Dermis blood vessel endothelial cell (primary cell): ENCODE measurements around the gene RABAC1. TPM values are rescaled to one million over a fixed set of nuclear protein-coding genes. Genes with fewer than 3 reads are reported as not detected.

Experiments
- DNase-seq: peaks from one replicate; pipeline ENCODE4 v3.0.0; 2010
- total RNA-seq: library from RNA; depleted of rRNA; stranded (reverse); fragments of >200 nt; gene quantifications from 2 replicates; pipeline ENCODE4 v1.2.3, GENCODE V29; 2014

The RABAC1 gene
- total RNA-seq, 1 donor from 2014 or later = 132 TPM

DNA sequence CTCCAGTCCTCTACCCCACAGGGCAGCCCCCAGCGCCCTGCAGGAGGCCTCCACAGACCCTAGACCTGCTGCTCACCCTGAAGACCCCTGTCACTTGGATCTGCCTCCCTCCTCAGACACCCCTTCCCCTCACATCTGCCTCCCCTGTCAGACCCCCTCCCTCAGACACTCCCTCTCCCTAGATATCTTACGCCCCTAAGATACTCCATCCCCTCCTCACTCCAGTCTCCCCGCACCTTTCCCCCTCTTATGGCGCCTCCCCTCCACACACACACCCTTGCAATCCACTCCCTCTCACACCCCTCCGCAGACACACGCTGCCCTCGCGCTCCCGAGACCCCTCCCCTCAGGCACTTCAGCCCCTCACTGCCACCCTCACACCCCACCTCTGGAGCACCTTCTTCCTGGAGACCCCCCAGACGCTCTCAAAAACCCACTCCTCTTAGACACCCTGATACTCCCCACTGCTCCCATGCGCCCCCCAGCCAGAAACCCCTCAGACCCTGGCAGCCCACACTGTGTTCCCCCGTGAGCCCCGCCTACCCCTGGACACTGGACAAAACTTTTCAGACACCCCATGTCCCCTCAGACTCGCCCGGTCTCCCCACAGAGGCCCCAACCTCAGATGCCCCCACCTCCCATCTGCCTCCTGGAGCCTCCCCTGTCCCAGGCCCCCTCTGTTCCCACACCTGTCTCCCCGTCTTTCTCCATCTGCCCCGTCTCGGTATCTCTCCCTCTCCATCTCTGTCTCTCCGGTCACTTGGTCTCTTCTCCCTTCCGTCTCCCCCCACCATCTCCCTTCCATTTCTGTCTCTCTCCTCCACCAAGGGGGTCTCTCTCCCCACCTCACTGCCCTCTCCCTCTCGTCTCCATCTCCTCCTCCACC, 45.3 kb downstream of the RABAC1 start:
- no peak for DNase-seq

DNA sequence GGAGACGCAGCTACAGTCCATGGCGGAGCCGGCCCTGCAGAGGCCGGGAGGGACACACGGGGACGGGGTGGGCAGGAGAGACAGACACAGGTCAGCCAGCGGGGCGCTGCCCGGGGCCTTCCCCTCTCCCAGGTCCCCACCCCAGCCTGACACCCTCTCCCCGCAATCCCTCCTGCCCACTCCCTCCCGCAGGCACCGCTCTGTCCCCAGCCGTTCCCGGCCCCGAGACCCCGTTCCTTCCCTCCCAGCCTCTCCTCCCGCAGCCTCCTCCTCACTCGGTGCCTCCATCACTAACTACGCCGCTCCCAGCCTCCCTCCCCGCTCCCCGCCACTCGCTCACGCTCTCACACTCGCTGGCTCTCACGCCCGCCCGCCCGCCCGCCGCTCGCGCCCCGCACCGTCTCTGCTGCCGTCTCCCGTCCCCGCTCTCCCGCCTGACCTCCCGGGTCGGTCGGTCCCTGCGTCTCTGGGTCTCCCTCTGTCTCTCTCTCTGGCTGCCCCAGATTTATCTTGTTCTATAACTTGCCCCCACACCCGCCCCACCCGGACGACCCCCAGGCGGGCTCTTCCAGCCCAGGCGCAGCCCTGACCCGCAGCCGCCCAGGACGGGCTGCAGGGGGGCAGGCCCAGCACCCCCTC, 46.1 kb downstream of the RABAC1 start:
- no peak for DNase-seq

GRCh38 chr19:41911889-41912731, 47.0 kb downstream of the RABAC1 start:
- no peak for DNase-seq

DNA sequence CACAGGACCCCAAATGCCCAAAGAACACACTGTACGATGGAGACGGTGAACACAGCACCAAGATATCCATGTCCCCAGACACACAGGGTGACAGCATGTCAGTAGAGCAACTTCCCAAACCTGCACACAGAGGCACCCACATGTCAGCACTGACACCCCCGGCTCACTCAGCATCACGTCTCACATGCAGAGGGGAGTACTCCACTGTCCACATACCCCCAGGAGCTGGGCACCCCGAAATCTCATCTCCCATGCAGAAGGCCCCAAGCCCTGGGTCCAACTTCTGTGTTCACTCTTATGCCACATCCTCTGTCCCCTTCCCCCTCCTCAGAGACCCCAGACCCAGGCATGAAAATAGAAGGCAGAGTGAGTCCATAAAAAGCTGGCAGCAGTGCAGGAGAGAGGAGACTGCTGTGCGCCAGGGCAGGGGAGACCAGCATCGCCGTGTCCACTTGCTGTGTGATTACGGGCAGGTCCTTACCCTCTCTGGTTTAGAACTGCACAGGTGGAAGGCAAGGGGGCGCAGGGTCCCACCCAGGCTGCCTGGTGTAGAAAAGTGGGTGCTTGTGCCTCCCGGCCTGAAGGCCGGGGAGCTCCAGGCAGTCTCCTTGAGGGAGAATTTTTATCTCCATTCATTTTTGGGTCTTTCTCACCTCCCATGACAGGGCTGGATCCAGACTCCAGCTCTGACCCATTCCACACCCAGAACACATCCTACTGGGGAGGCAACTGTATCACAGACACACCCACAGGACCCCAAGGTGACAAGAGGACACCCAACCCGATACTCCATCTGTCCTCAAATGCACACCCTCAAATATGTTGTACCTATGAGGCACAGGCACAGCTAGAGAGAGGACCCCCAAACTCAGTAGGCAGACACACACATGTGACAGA, 47.9 kb downstream of the RABAC1 start:
- no peak for DNase-seq

GRCh38 chr19:41910240-41910991, 48.7 kb downstream of the RABAC1 start:
- no peak for DNase-seq

GRCh38 chr19:41909706-41910105, 49.4 kb downstream of the RABAC1 start:
- no peak for DNase-seq

- no peak for DNase-seq
Measured at GRCh38 chr19:41908724-41909464, 50.2 kb downstream of the RABAC1 start.

GRCh38 chr19:41907994-41908615, 51.0 kb downstream of the RABAC1 start:
- DNase-seq = no peak

GRCh38 chr19:41906916-41907680, 52.0 kb downstream of the RABAC1 start:
- no peak for DNase-seq

Other genes starting within 250 kb of the RABAC1 start
- gene CEACAM6, start 203.8 kb downstream of the RABAC1 start, total RNA-seq = not detected in 2 replicates
- gene CEACAM3, start 162.7 kb downstream of the RABAC1 start, total RNA-seq = not detected in 2 replicates
- gene LYPD4, start 114.6 kb downstream of the RABAC1 start, total RNA-seq = not detected in 2 replicates
- gene DMRTC2, start 114.3 kb downstream of the RABAC1 start, total RNA-seq = not detected in 2 replicates
- gene RPS19, start 99.1 kb downstream of the RABAC1 start, total RNA-seq = 1,021 and 1,770 TPM in 2 replicates
- 0.09 and 0.34 TPM in 2 replicates for gene CD79A, start 82.0 kb downstream of the RABAC1 start, total RNA-seq
- 53.8 and 69.4 TPM in 2 replicates for gene ARHGEF1, start 76.1 kb downstream of the RABAC1 start, total RNA-seq
- not detected in 2 replicates for gene ERFL, start 30.9 kb downstream of the RABAC1 start, total RNA-seq
- gene ATP1A3, start 34.9 kb upstream of the RABAC1 start, total RNA-seq = under 0.01 and 0.05 TPM in 2 replicates
- 0.05 and 0.17 TPM in 2 replicates for gene GRIK5, start 110.9 kb upstream of the RABAC1 start, total RNA-seq
- gene ZNF574, start 116.8 kb upstream of the RABAC1 start, total RNA-seq = 17.3 and 17.4 TPM in 2 replicates
- 0.17 and 0.56 TPM in 2 replicates for gene POU2F2, start 173.1 kb upstream of the RABAC1 start, total RNA-seq